ENCODE measurements around the gene SCRT2. TPM values are rescaled to one million over a fixed set of nuclear protein-coding genes. Genes with fewer than 3 reads are reported as not detected.

SCRT2 gene
- total RNA-seq, 4 donors from 2014 or later: not detected

DNA sequence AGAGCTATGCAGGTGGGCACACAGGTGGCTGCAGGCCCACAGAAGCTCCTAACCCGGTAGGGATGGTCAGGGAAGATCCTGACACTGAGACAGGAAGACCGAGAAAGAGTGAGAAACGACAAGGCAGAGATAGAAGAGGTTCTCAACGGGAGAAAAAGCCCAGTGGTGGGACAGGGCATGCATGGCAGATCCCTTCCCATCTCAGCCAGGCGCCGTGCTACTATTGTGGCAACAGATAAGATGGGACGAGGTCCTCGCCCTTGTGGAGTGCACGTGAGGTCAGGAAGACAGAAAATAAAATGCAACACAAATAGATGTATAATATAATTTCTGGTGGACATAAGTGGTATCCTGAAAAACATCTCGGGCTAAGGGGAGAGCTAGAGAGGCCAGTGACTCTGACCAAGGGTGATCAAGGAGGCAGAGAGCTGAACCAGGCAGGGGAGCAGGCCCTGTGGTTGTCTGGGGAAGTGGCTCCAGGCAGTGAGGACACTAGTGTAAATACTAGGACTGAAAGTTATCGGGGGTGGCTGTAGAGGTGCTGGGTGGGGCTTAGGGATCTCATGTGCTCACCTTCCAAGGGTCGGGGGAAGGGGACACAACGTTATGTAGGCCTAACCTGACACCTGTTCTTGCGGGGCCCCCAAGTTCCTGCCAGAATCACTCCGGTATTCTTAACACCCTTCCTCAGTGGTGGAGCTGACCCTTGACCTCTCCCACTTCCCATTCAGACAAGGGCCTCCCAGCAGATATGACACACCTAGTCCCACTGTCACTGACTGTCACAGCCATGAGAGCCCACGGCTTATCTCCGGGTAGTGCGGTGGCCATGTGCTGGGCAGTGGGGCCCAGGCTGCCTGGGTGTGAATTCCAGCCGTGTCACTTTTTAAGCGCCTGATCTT is 23.6 kb downstream of the SCRT2 start:
- Histone ChIP-seq H3K27me3 (no peaks in the 10 kb centered on the region), H3K36me3 (peaks cover 21 to 43% (median 41%) of the 10 kb centered on the region in 4 donors), H3K4me1 (peaks cover 21 to 38% (median 29%) of the 10 kb centered on the region in 4 donors), H3K27ac (replicated peaks in 1 of 4) (peak overlapping the region; percentile 81 to 90 (median 88)), H3K9me3 (peaks cover 0 to 13% (median 0%) of the 10 kb centered on the region in 4 donors), H3K4me3 (peak overlapping the region; percentile 77 to 95 (median 84))
- WGBS: 71% methylated on average over 13 of the region's 20 CpGs
- intact Hi-C loops (cut with DNase I): loop anchor here (5.0 kb wide), 3 partner anchors 110 to 195 kb away; partner anchors contain the start of genes CSNK2A1 and FAM110A
- no peak for DNase-seq (ENCODE audit: extremely low spot score)
- TF ChIP-seq, protein P1, sequence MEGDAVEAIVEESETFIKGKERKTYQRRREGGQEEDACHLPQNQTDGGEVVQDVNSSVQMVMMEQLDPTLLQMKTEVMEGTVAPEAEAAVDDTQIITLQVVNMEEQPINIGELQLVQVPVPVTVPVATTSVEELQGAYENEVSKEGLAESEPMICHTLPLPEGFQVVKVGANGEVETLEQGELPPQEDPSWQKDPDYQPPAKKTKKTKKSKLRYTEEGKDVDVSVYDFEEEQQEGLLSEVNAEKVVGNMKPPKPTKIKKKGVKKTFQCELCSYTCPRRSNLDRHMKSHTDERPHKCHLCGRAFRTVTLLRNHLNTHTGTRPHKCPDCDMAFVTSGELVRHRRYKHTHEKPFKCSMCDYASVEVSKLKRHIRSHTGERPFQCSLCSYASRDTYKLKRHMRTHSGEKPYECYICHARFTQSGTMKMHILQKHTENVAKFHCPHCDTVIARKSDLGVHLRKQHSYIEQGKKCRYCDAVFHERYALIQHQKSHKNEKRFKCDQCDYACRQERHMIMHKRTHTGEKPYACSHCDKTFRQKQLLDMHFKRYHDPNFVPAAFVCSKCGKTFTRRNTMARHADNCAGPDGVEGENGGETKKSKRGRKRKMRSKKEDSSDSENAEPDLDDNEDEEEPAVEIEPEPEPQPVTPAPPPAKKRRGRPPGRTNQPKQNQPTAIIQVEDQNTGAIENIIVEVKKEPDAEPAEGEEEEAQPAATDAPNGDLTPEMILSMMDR (IDR thresholded peaks at IDR 0.05): no peak
- TF ChIP-seq POLR2AphosphoS5 (IDR thresholded peaks at IDR 0.05) (no peak), EP300 (IDR thresholded peaks at IDR 0.05) (no peak), POLR2A (IDR thresholded peaks at IDR 0.05; ENCODE audit: low read depth) (no peak)

DNA sequence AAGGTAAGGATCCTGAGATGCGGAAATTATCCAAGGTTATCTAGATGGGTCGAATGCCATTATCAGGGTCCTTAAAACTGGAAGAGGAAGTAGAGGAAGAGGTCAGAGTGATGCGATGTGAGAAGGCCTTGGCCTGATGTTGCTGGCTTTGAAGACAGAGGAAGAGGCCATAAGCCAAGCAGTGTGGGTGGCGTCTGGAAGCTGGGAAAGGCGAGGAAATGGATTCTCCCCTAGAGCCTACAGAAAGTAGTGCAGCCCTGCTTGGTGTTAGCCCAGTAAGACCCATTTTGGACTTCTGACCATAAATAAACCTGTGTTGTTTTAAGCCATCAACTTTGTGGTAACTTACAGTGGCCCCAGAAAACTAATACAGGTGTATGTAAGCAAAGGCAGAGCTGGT is 24.6 kb downstream of the SCRT2 start:
- 79% methylated on average over 5 of the region's 5 CpGs for WGBS
- no peak for DNase-seq (ENCODE audit: extremely low spot score)
- TF ChIP-seq, protein P1 (IDR thresholded peaks at IDR 0.05): peak in 1 of 3 experiments; percentile 18
- TF ChIP-seq POLR2AphosphoS5 (IDR thresholded peaks at IDR 0.05): no peak
- Histone ChIP-seq H3K27me3 (no peaks in the 10 kb centered on the region), H3K4me1 (peaks cover 28 to 48% (median 35%) of the 10 kb centered on the region in 4 donors), H3K4me3 (no peak overlapping the region), H3K36me3 (peaks cover 25 to 46% (median 44%) of the 10 kb centered on the region in 4 donors), H3K9me3 (peaks cover 0 to 13% (median 0%) of the 10 kb centered on the region in 4 donors), H3K27ac (replicated peaks in 1 of 4) (no peak overlapping the region)
- intact Hi-C loops (cut with DNase I): loop anchor here (5.0 kb wide), 3 partner anchors 109 to 194 kb away; partner anchors contain the start of genes CSNK2A1 and FAM110A

DNA sequence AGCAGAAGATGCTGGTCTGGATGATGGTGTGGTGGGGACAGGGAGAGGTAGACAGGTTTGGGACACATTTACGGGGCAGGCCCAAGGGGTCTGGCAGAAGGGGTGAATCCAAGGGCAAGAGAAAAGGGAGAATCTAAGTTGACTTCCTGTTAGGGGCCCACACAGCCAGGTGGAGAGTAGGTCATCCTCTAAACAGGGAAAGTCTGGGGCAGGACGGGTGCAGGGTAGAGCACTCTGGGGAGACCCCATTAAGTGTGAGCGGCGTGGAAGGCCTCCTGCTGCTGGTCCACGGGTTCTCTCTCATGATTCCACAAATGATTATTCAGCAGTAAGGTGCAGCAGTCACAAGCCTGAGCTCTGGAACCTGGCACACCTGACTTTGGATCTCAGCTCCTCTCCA is 25.3 kb downstream of the SCRT2 start:
- H3K27ac ChIP-seq (replicated peaks in 1 of 4): no peak overlapping the region
- no peak for DNase-seq (ENCODE audit: extremely low spot score)
- TF ChIP-seq POLR2AphosphoS5 (IDR thresholded peaks at IDR 0.05) (no peak), POLR2A (IDR thresholded peaks at IDR 0.05; ENCODE audit: low read depth) (no peak), EP300 (IDR thresholded peaks at IDR 0.05) (no peak)
- TF ChIP-seq, protein P1 (IDR thresholded peaks at IDR 0.05): no peak
- H3K4me3 ChIP-seq: no peak overlapping the region
- H3K9me3 ChIP-seq: peaks cover 0 to 13% (median 0%) of the 10 kb centered on the region in 4 donors
- no peaks in the 10 kb centered on the region for H3K27me3 ChIP-seq
- peaks cover 25 to 46% (median 44%) of the 10 kb centered on the region in 4 donors for H3K36me3 ChIP-seq
- 85% methylated on average over 5 of the region's 5 CpGs for WGBS
- intact Hi-C loops (cut with DNase I): loop anchor here (5.0 kb wide), 3 partner anchors 108 to 193 kb away; partner anchors contain the start of genes CSNK2A1 and FAM110A
- peaks cover 32 to 55% (median 42%) of the 10 kb centered on the region in 4 donors for H3K4me1 ChIP-seq

DNA sequence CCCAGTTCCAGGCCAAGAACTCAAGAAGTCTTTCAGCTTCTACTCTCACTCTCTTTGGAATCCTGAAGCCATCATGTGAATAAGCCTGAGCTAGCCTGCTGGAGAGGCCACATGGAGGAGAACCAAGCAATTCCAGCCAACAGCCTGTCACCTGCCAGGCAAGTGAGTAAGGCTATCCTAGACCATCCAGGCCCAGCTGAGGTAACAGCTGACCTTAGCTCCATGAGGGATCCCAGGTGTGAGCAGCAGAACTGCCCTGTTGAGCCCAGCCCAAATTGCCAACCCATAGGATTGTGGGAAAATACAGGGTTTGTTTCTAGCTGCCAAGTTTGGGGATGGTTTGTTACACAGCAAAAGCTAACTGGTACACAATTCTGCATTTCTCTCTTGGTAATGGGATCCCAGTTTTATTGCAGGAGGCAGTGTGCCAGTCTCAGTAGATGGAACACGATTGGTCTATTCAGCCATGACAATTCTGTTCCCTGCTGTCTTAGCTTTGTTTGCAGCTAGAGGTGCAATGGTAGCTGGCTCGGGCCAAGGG is 28.1 kb downstream of the SCRT2 start:
- peaks cover 0 to 14% (median 6%) of the 10 kb centered on the region in 4 donors for H3K27me3 ChIP-seq
- H3K27ac ChIP-seq (replicated peaks in 1 of 4): no peak overlapping the region
- no peak for DNase-seq (ENCODE audit: extremely low spot score)
- peaks cover 26 to 46% (median 35%) of the 10 kb centered on the region in 4 donors for H3K4me1 ChIP-seq
- peaks cover 0 to 13% (median 0%) of the 10 kb centered on the region in 4 donors for H3K9me3 ChIP-seq
- no peak overlapping the region for H3K4me3 ChIP-seq
- intact Hi-C loops (cut with DNase I): loop anchor here (5.0 kb wide), 2 partner anchors 85 to 295 kb away; no protein-coding TSS in a partner anchor
- H3K36me3 ChIP-seq: peaks cover 25 to 46% (median 44%) of the 10 kb centered on the region in 4 donors
- TF ChIP-seq POLR2AphosphoS5 (IDR thresholded peaks at IDR 0.05) (no peak), EP300 (IDR thresholded peaks at IDR 0.05) (no peak), POLR2A (IDR thresholded peaks at IDR 0.05; ENCODE audit: low read depth) (no peak)
- TF ChIP-seq, protein P1 (IDR thresholded peaks at IDR 0.05): no peak
- WGBS: 89% methylated on average over 2 of the region's 2 CpGs

All from esophagus muscularis mucosa (tissue), 4 donors.